ENCODE data around the gene LKAAEAR1. TPM values are rescaled to one million over a fixed set of nuclear protein-coding genes. Genes with fewer than 3 reads are reported as not detected.

LKAAEAR1 gene
- polyA plus RNA-seq, 1 donor (not counting 4 experiments of a cell fraction or from before 2014, with no cell fraction given): not detected

DNA sequence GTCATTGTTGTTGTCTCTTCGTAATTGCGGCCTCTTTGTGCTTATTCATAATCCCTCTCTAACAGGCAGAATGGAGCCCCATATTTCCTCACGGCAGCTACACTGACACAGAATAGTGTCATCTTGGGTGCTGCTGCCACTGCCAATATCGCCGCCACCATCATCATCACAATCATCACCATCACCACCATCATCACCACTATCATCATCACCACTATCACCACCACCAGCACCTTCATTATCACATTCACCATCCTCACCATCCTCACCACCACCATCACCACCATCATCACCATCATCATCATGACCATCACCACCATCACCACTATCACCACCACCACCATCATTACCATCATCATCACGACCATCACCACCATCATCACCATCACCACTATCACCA lies 12.3 kb upstream of the LKAAEAR1 start:
- Histone ChIP-seq H3K27ac (ENCODE audit: control insufficient read depth, insufficient read depth, low read length) (no peak overlapping the region), H3K4me3 (ENCODE audit: control insufficient read depth in 2 of 3, extremely low read depth in 1 of 3, insufficient read depth in 2 of 3, low read depth in 1 of 3, low read length in 3 of 3) (no peak overlapping the region), H3K79me2 (ENCODE audit: control insufficient read depth, insufficient read depth, low read length) (no peaks in the 10 kb centered on the region), H3K9me3 (ENCODE audit: control insufficient read depth, low read depth, low read length) (no peaks in the 10 kb centered on the region), H3K27me3 (ENCODE audit: control insufficient read depth, extremely low read depth, insufficient read depth, low read length) (peaks cover 25% of the 10 kb centered on the region), H4K20me1 (ENCODE audit: control insufficient read depth, extremely low read depth, insufficient read depth, low read length) (no peaks in the 10 kb centered on the region), H3K9me1 (ENCODE audit: control insufficient read depth, extremely low read depth, insufficient read depth, low read length) (no peaks in the 10 kb centered on the region), H3K36me3 (ENCODE audit: control insufficient read depth in 2 of 2, extremely low read depth in 1 of 2, insufficient read depth in 2 of 2, low read length in 2 of 2) (no peaks in the 10 kb centered on the region), H3K9ac (ENCODE audit: control insufficient read depth, extremely low read depth, insufficient read depth, low read length) (no peak overlapping the region), H3K4me1 (ENCODE audit: control insufficient read depth, extremely low read depth, insufficient read depth, low read length) (no peaks in the 10 kb centered on the region), H2AFZ (ENCODE audit: control insufficient read depth, low read length) (no peak overlapping the region), H3K4me2 (ENCODE audit: control insufficient read depth, extremely low read depth, insufficient read depth, low read depth, low read length) (no peak overlapping the region)
- TF ChIP-seq EZH2 (IDR thresholded peaks at IDR 0.05; ENCODE audit: low read length): no peak
- TF ChIP-seq, protein P1, sequence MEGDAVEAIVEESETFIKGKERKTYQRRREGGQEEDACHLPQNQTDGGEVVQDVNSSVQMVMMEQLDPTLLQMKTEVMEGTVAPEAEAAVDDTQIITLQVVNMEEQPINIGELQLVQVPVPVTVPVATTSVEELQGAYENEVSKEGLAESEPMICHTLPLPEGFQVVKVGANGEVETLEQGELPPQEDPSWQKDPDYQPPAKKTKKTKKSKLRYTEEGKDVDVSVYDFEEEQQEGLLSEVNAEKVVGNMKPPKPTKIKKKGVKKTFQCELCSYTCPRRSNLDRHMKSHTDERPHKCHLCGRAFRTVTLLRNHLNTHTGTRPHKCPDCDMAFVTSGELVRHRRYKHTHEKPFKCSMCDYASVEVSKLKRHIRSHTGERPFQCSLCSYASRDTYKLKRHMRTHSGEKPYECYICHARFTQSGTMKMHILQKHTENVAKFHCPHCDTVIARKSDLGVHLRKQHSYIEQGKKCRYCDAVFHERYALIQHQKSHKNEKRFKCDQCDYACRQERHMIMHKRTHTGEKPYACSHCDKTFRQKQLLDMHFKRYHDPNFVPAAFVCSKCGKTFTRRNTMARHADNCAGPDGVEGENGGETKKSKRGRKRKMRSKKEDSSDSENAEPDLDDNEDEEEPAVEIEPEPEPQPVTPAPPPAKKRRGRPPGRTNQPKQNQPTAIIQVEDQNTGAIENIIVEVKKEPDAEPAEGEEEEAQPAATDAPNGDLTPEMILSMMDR (optimal IDR thresholded peaks at IDR 0.05 in 1 of 3, IDR thresholded peaks at IDR 0.05 in 1 of 3, conservative IDR thresholded peaks at IDR 0.05 in 1 of 3; ENCODE audit: extremely low read depth in 1 of 3, insufficient read depth in 2 of 3, low read length in 3 of 3): no peak
- dilution Hi-C loops (cut with MboI; ENCODE audit: extremely low pct_ligation_motif_present, low sequenced_read_pairs): no loop called here
- FAIRE-seq (no peak), DNase-seq (ENCODE audit: low read depth, low spot score) (no peak)

DNA sequence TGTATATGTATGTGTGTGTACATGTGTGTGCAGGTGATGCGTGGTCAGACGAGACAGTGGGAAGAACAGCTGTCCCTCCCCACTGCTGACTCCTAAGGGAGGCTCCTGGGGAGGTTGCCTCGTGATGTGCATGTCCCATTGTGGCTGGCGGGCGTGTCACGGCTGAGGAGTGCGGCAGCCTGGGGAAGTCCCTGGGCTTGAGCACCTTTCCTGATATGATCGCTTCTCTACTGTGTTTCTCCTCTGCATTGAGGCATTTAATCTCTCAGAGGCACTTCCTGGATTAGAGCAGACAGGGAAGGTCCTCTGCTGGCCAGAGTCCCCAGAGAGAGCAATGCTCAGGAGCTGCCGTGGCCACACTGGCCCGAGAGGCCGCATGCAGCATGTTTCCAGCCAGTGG lies 11.7 kb upstream of the LKAAEAR1 start:
- dilution Hi-C loops (cut with MboI; ENCODE audit: extremely low pct_ligation_motif_present, low sequenced_read_pairs): no loop called here

More for the DNA sequence above, 11.7 kb upstream of the LKAAEAR1 start:
- H3K9ac ChIP-seq (ENCODE audit: control insufficient read depth, extremely low read depth, insufficient read depth, low read length): no peak overlapping the region
- H3K27ac ChIP-seq (ENCODE audit: control insufficient read depth, insufficient read depth, low read length): no peak overlapping the region
- H3K4me2 ChIP-seq (ENCODE audit: control insufficient read depth, extremely low read depth, insufficient read depth, low read depth, low read length): no peak overlapping the region
- no peaks in the 10 kb centered on the region for H4K20me1 ChIP-seq (ENCODE audit: control insufficient read depth, extremely low read depth, insufficient read depth, low read length)
- H3K4me1 ChIP-seq (ENCODE audit: control insufficient read depth, extremely low read depth, insufficient read depth, low read length): no peaks in the 10 kb centered on the region
- no peaks in the 10 kb centered on the region for H3K79me2 ChIP-seq (ENCODE audit: control insufficient read depth, insufficient read depth, low read length)
- H3K9me3 ChIP-seq (ENCODE audit: control insufficient read depth, low read depth, low read length): no peaks in the 10 kb centered on the region
- no peaks in the 10 kb centered on the region for H3K36me3 ChIP-seq (ENCODE audit: control insufficient read depth in 2 of 2, extremely low read depth in 1 of 2, insufficient read depth in 2 of 2, low read length in 2 of 2)
- H3K4me3 ChIP-seq (ENCODE audit: control insufficient read depth in 2 of 3, extremely low read depth in 1 of 3, insufficient read depth in 2 of 3, low read depth in 1 of 3, low read length in 3 of 3): no peak overlapping the region
- TF ChIP-seq, protein P1 (optimal IDR thresholded peaks at IDR 0.05 in 1 of 3, IDR thresholded peaks at IDR 0.05 in 1 of 3, conservative IDR thresholded peaks at IDR 0.05 in 1 of 3; ENCODE audit: extremely low read depth in 1 of 3, insufficient read depth in 2 of 3, low read length in 3 of 3): no peak
- no peak for TF ChIP-seq EZH2 (IDR thresholded peaks at IDR 0.05; ENCODE audit: low read length)
- no peak overlapping the region for H2AFZ ChIP-seq (ENCODE audit: control insufficient read depth, low read length)
- no peak for DNase-seq (ENCODE audit: low read depth, low spot score)
- no peak for FAIRE-seq
- no peaks in the 10 kb centered on the region for H3K9me1 ChIP-seq (ENCODE audit: control insufficient read depth, extremely low read depth, insufficient read depth, low read length)
- peaks cover 19% of the 10 kb centered on the region for H3K27me3 ChIP-seq (ENCODE audit: control insufficient read depth, extremely low read depth, insufficient read depth, low read length)
